A549 treated with GW870086 at 1 μM for 4 hours (cell line): ENCODE measurements around the gene ZNF880. TPM values are rescaled to one million over a fixed set of nuclear protein-coding genes. Genes with fewer than 3 reads are reported as not detected.

Source experiments
- total RNA-seq: library from RNA; stranded (reverse); fragments of 200-300 nt; extraction: Qiagen RNA extraction; gene quantifications from 5 replicates; pipeline ENCODE4 v1.2.3, GENCODE V29; 2022; ENCODE audit warnings: low read depth

Gene ZNF880
- total RNA-seq = 0.73 to 1.2 TPM (median 0.97 TPM) in 5 replicates

GRCh38 chr19:52369559-52370340 is at the start of gene ZNF880:
Gene ZNF880, plus strand, starts transcription at chr19:52369923. Its CDS starts 43 bp downstream, at chr19:52369966.

GRCh38 chr19:52336117-52336790 is 33.5 kb upstream of the ZNF880 start, which contains the start of gene ZNF610:
Gene ZNF610, plus strand, starts transcription at chr19:52336243. Its CDS starts 12,930 bp downstream, at chr19:52349173.

GRCh38 chr19:52397310-52398080 is 27.8 kb downstream of the ZNF880 start, which contains the start of gene ZNF528:
Gene ZNF528, plus strand, starts transcription at chr19:52397849. Its CDS starts 4,165 bp downstream, at chr19:52402014.

GRCh38 chr19:52428937-52429336 is 59.2 kb downstream of the ZNF880 start, which contains the start of gene ZNF534:
Gene ZNF534, plus strand, starts transcription at chr19:52429148. Its CDS starts 2,327 bp downstream, at chr19:52431475.

Other genes with a start within 250 kb of the ZNF880 start
- gene ZNF616, start 230.0 kb upstream of the ZNF880 start, total RNA-seq = 0.52 to 1.8 TPM (median 0.96 TPM) in 5 replicates
- gene ZNF836, start 198.3 kb upstream of the ZNF880 start, total RNA-seq = 0.21 to 2.5 TPM (median 0.82 TPM) in 5 replicates
- gene PPP2R1A, start 179.9 kb upstream of the ZNF880 start, total RNA-seq = 183 to 309 TPM (median 305 TPM) in 5 replicates
- 6.3 to 10.6 TPM (median 9.1 TPM) in 5 replicates for gene ZNF766, start 100.3 kb upstream of the ZNF880 start, total RNA-seq
- gene ZNF480, start 72.8 kb upstream of the ZNF880 start, total RNA-seq = 7.7 to 19.4 TPM (median 17.0 TPM) in 5 replicates
- not detected in 5 replicates for gene ZNF610, start 33.7 kb upstream of the ZNF880 start, total RNA-seq
- gene ZNF528, start 27.9 kb downstream of the ZNF880 start, total RNA-seq = 0.13 to 0.21 TPM (median 0.16 TPM) in 3 of 5 replicates, not detected in the others
- not detected in 5 replicates for gene ZNF534, start 59.2 kb downstream of the ZNF880 start, total RNA-seq
- gene ZNF578, start 83.6 kb downstream of the ZNF880 start, total RNA-seq = not detected in 5 replicates
- gene ZNF808, start 157.7 kb downstream of the ZNF880 start, total RNA-seq = 0.03 to 0.37 TPM (median 0.09 TPM) in 4 of 5 replicates, not detected in the other
- 0.08 to 0.55 TPM (median 0.24 TPM) in 5 replicates for gene ZNF701, start 200.4 kb downstream of the ZNF880 start, total RNA-seq